GM03348 (cell line): Measurements from ENCODE around the gene LMNTD2.
"Not testable (repeated sequence)": the region's sequence is repeated elsewhere in the genome, so short reads cannot be mapped to it uniquely, and the experiment has no call there.

Experiments
- DNase-seq: peaks from one replicate; pipeline ENCODE4 v3.0.0; 2012; ENCODE audit warnings: low spot score

The LMNTD2 gene

DNA sequence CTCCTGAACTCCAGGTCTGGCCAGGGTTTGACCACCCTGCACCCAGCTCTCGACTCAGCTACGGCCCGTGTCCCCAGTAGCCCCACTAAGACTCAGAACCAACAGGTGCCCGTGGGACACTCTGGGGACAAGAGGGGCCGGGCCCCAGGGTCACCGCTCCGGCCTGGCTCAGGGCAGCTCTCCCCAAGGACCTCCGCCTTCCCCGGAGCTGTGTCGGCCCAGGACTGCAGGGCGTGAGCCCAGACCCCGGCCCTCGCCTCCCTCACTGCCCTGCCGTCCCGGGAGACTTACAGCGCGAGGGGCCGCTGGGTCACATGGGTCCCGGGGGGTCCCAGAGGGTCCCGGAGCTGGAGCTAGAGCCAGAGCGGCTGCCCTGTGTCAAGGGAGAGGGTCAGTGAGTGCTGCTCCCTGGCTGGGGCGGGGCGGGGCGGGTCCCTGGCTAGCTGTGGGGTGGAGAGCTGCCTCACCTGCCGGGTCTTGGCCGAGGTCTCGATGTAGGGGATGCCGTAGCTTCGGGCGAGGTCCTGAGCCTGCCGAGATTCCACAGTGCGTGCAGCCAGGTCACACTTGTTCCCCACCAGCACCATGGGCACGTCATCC, 27.5 kb downstream of the LMNTD2 start:
- DNase-seq, result no peak

DNA sequence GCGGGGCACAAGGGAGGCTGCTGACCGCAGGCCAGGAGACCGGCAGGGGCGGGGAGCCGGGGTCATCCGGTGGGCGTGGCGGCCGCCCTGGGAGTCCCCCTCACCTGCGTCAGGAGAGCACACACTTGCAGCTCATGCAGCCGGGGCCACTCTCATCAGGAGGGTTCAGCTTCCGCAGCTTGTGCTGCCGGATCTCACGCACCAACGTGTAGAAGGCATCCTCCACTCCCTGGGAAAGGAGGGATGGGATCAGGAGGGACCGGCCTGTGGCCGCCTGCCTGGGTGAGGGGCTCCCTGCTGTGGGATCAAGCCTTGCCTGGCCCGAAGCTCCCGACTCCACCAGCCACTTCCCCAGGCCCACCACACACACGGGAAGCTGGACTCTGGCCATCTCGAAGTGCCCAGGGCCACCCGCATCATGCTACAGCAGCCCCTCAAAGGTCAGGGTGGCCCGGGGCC, 28.0 kb downstream of the LMNTD2 start:
- no peak for DNase-seq

DNA sequence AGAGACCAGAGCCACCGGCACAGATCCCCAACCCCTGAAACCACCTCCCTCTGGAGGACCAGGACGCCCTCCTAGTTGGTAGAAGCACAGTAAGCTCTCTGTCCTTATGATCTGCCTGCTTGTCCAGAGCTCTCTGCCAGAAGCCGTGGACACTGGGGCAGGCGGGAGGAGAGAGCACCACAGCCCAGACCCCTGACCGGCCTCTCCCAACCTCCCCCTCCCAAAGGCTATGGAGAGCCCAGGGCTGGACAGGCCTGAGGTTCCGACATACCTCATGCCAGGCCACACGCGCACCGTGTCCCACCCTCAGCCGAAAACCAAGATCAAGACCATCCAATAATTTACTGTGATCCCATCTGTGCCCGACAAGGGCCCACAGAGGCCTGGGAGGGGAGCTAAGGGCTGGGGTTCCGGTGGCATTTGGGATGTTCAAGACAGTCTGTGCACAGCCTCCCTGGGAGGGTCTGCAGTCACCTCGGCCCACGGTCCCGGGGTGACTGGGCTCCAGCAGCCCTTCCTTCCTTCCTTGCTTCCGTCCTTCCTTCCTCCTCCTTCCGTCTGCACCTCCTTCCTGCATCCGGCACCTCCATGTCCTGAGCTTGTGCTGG, 28.5 kb downstream of the LMNTD2 start:
- DNase-seq, result no peak

DNA sequence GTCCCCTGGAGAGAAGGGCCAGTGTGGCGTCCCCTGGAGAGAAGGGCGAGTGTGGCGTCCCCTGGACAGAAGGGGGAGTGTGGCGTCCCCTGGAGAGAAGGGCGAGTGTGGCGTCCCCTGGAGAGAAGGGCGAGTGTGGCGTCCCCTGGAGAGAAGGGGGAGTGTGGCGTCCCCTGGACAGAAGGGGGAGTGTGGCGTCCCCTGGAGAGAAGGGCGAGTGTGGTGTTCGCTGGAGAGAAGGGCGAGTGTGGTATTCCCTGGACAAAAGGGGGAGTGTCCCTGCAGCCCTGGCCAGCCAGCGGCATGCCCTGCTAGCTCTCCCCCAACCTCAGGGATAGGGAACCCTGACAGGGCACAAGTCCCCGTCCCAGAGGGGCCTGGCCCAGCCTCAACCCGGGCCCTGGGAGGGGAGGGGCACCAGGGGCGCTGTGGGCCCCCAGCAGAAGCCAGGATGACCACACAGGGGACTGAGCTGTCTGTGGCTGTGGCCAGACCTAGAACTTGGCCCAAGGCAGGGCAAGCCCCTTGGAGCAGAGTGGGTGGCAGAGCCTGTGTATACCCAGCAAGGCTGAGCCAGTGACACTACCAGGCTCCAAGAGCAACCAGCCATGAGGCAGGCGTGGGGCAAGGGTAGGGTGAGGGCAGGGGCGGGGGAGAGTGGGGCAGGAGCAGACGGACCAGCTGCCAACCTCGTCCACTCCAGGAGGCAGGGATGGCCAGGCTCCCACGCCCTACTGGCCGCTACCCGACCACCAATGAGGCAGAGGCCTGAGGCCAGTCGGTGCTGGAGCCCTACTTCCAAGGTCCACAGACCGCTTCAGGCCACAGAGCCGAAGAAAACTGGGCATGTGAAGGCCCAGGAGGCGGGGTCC, 29.3 kb downstream of the LMNTD2 start:
- no peak for DNase-seq

DNA sequence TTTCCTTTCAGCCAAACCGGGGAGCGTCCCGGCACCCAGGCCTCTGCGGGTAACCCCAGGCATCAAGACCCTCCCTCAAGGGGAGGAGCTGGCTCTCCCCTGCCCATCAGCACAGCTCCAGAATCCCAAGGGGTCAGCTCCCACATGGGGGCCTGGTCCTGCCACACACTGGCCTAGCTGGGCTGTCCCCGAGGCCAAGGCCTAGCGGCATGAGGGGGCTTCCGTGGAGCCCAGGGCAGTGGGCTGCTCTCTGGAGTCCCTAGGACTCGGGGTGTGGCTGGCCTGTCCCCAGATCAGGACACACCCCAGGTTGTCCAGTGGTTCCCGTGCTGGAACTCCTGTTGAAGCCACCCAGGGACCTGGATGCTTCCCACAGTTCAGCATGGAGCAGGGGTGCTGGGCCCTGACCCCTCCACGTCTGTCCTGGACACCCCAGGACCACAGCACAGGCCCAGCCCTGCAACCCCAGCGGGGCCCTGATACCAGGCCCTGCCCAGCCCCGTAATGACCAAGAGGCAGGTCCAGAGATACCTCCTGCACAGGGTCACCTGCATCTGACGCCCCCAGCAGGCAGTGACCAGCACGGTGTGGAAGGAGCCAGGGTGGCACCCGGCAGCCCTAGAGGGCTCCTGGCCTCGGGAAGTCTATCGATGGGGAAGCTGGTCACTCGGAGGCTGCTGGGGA, 30.7 kb downstream of the LMNTD2 start:
- no peak for DNase-seq

DNA sequence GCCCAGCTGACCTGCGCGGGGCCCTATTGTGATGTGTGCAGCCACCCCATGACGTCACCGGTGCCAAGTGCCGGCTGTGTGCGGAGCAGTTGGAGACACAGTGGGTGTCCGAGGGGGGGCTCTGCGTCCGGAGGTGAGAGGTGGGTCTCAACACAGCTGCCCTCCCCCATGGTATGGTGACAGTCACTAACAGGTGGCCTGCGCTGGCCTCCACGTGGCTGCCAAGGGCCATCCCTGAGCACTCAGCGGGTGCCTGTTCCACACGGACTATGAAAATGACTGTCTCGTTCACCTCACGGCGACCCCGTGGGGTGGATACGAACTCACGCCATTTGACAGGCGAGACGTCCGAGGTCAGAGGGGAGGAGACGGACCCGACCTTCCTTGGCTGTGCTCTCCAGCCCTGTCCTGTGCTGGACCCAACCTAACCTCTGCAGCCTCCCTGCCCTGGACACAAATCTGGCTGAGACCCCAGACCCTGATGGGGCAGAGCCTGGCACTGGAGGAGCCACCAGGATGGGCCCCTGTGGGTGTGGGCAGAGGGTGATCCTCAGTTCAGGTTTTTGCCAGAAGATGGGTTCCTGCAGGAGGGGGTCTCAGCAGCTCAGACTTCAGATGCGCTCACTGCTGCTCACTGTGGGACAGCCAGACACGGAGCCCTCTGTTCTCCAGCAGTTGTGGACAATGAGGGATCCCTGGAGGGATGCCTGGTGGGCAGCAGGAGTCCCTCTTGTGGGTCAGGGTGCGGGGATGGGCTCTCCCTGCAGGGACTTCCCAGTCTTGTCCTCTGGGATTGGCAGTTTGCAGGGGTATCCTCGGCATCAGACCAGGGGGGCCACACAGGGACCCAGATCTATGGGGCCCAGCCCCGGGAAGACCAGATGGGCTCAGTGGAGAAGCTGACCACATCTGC, 31.5 kb downstream of the LMNTD2 start:
- no peak for DNase-seq

DNA sequence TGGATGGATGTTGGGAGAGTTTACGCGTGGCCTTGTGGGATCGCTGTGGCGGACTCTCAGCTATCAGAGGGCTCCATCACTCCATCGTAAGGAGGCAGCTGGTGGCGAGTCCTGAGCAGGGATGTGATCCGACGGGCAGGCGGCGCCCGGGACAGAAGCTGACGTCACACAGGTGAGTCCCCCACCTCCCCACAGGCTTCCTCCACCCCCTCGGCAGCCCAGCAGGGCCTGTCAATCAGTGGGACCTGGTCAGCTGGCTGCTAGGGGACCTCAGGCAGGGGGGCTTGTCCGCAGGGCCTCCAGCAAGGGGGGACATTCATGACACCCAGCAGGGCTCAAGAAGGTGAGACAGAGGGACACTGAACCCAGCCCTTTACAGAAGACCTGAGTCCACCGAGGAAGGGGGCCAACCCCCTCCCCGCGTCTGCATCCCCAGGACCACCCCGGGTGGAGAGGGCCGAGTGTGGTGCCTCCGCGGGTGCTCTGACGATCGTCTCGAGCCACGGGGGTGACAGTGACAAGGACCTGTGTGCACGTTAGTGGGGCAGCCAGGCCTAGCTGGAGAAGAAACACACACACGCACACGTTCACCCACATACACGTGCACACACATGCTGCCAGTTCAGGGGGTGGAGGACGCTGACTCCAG, 32.2 kb downstream of the LMNTD2 start:
- no peak for DNase-seq

DNA sequence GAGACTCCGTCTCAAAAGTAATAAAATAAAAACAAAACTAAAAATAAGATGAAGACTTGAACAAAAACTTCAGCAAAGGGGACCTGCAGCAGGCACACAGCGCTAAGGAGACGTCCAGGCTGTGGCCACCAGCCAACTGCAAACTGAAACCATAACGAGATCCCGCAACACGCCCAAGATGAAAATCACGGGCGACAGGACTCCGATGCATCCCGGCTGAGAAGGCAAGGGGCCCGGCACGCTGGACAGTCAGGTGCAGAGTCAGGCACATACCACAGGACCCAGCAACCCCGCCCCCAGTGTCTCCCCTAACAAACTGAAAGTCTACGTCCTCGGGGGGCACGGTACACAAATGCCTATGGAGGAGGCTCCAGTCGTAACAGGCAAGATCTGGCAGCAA, 34.3 kb downstream of the LMNTD2 start:
- no peak for DNase-seq

DNA sequence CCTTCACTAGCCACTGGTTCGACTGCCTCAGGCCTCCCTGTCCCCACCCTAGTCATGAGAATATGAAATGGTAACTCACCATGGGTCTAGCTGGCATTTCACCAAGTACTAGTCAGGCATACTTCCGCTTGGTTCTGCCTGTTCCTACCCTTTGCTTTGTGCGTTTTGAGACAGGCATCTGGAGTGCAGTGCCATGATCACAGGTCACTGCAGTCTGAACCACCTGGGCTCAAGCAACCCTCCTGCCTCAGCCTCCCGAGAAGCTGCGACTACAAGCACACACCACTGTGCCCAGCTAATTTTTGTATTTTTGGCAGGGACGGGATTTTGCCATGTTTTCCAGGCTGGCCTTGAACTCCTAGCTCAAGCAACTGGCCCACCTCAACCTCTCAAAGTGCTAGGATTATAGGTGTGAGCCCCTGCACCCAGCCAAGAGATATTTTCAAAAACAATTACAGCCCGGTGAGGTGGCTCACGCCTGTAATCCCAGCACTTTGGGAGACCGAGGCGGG, 39.3 kb downstream of the LMNTD2 start:
- no peak for DNase-seq

DNA sequence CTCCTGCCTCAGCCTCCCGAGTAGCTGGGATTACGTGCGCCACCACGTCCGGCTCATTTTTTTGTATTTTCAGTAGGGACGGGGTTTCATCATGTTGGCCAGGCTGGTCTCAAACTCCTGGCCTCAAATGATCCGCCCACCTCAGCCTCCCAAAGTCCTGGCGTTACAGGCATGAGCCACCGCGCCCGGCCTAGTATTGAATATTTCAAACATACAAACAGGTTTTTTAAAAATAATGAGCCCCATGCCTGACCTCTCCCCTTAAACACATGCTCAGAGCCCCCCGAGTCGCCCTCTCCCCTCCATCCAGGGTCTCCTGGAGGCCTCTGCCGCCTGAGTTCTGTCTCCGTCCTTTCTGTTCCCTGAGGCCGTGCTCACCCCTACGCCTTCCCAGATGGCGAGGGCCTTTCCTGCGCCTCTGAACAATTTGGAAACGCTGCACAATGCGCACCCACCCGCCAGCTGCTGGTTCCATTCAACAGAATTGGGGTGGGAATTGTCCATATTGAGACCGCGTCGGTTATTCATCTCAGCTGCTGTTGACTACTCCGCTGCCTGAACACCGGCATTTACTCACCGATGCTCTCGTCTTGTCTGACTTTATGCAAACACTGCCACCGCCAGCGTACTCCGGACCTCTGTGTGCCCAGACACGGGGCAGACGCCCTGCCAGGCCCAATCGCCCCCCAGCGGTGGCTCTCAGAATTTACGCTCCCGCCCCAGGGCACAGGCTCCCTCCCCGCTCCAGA, 39.9 kb downstream of the LMNTD2 start:
- no peak for DNase-seq

DNA sequence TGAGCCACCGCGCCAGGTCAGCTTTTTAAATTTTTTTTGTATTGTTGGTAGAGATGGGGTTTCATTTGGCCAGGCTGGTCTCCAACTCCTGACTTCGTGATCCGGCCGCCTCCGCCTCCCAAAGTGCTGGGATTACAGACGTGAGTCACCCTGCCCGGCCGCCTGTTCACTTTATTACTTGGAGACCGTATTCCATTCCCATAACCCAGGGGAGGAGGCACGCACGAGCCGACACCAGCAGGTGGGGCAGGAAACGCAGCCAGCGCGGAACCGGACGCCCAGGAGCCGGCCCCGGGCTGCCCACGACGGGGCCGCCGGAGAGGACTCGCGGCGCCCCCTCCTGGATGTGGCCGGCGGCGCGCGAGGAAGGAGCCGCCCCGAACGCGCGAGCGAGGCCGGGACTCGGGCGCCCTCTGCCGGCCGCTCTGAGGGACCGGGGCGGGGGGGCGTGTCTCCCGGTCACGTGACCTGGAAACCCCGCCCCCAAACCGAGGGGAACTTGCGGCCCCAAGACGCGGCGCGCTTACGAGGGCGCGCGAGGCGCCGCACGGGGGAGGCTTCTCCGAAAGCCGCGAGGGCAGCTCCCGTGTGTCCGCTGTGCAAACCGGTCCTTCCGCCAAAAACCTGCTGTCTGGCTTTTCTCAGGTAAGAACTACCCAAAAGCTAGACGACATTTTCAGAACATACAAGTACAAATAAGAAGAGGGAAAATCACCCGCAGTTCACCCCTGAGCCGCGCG, 41.9 kb downstream of the LMNTD2 start:
- DNase-seq, result peak; percentile 96

DNA sequence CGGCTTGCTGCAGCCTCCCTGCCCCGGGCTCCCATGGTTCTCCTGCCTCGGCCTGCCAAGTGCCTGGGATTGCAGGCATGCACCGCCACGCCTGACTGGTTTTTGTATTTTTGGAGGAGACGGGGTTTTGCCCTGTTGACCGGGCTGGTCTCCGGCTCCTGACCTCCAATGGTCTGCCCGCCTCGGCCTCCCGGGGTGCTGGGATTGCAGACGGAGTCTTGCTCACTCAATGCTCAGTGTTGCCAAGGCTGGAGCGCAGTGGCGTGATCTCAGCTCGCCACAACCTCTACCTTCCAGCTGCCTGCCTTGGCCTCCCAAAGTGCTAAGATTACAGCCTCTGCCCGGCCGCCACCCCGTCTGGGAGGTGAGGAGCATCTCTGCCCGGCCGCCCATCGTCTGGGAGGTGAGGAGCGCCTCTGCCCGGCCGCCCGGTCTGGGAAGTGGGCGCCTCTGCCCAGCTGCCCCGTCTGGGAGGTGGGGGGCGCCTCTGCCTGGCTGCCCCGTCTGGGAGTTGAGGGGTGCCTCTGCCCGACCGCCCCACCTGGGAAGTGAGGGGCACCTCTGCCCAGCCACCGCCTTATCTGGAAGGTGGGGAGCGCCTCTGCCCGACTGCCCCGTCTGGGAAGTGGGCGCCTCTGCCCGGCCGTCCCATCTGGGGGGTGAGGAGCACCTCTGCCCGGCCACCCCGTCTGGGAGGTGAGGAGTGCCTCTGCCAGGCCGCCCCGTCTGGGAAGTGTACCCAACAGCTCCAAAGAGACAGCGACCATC, 43.4 kb downstream of the LMNTD2 start:
- DNase-seq, result not testable (repeated sequence)

DNA sequence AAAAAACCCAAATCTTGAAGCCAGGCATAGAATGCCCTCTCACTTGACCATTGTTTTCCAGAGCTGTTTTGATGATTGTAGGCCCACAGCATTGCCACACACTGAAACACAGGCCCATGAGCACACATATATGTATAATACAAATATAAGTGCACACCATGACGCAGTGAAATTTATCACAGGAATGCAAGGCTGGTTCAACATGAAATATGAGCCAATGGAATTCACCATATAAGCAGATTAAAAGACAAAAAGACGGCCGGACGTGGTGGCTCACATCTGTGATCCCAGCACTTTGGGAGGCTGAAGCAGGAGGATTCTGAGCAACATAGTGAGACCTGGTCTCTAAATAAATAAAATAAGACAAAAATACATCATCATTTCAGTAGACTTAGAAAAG, 44.1 kb downstream of the LMNTD2 start:
- DNase-seq, result no peak

DNA sequence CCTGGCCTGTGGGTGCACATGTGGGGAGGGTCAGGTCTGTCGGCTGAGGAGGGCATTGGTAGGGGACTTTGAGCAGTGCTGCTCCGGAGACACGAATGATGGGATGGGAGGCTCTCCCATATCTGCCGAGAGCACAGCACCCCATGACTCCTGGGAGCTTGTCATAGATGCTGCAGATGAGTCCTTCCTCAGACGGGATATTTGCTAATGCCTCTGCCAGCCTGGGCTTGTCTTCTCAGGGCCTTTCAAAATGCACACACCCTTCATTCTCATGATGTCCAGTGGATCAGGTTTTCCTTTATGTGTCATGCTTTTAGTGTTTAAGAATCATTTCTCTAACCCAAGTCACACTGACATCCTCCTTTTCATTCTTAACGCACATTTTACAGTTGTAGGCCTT, 45.4 kb downstream of the LMNTD2 start:
- DNase-seq, result no peak

DNA sequence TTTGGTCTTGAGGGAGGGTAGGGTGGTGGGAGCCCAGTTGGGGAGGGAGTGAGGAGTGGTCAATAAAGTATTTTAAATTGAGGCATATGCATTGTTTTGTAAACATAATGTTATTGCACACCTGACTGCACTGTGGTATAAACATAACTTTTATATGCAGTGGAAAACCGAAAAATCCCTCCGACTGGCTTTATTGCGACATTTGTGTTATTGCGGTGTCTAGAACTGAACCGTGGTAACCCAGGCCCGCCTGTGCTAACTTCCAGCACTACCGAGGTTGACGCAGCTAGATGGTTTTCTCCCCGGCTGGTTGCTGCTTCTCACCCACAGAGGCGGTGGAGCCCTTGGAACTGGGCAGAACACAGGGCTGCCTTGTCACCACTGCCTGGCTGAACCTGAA, 45.9 kb downstream of the LMNTD2 start:
- DNase-seq, result no peak

DNA sequence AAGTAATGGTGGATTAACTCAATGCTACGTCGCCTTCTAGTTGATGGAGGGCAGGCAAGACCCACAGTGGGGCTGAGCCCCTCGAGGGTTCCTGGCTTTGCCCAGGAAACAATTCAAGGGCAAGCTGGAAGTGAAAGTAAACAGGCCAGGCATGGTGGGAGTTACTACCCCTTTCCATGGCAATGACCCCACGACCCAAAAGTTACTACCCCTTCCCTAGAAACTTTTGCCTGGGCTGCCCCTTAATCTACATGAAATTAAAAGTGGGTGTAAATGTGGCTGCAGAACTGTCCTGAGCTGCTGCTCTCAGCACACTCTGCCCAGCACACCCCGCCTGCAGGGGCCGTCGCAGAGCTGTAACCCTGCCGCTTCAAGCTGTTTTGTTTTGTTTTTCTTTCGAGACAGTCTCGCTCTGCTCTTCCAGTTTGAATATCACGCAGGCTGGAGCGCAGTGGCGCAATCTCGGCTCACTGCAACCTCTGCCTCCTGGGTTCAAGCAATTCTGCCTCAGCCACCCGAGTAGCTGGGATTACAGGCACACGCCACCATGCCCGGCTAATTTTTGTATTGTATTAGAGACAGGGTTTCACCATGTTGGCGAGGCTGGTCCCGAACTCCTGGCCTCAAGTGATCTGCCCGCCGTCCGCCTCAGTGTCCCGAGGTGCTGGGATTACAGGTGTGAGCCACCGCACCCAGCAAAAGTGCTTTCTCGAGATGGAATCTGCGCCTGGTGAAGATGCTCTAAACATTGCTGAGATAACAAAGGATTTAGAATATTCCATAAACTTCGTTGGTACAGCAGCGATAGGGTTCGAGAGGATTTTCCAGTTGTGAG, 47.6 kb downstream of the LMNTD2 start:
- no peak for DNase-seq

DNA sequence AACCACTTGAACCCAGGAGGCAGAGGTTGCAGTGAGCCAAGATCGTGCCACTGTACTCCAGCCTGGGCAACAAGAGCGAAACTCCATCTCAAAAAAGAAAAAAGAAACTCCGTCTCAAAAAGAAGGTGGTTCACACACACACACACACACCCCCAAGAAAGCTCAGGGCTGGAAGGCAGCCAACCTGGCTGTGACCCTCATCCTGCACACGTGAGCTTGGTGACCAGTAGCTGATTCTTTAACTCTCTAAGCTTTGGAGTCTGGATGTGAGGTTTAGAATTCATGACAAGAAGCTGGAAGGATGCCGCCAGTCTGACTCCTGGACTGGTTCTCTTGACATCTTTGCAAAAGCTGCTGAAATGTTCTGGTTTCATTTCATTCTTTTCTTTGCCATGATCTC, 51.6 kb downstream of the LMNTD2 start:
- no peak for DNase-seq
